Measurements from ENCODE around the gene MPG.

MPG gene

GRCh38 chr16:130533-131173, 52.6 kb downstream of the MPG start:
- TF ChIP-seq, protein P1, sequence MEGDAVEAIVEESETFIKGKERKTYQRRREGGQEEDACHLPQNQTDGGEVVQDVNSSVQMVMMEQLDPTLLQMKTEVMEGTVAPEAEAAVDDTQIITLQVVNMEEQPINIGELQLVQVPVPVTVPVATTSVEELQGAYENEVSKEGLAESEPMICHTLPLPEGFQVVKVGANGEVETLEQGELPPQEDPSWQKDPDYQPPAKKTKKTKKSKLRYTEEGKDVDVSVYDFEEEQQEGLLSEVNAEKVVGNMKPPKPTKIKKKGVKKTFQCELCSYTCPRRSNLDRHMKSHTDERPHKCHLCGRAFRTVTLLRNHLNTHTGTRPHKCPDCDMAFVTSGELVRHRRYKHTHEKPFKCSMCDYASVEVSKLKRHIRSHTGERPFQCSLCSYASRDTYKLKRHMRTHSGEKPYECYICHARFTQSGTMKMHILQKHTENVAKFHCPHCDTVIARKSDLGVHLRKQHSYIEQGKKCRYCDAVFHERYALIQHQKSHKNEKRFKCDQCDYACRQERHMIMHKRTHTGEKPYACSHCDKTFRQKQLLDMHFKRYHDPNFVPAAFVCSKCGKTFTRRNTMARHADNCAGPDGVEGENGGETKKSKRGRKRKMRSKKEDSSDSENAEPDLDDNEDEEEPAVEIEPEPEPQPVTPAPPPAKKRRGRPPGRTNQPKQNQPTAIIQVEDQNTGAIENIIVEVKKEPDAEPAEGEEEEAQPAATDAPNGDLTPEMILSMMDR (IDR thresholded peaks at IDR 0.05; ENCODE audit: low read length, missing control alignments), result no peak
- no peak overlapping the region for H3K4me3 ChIP-seq (replicated peaks; ENCODE audit: low read depth, low read length)
- DNase-seq (ENCODE audit: low read depth), result no peak

- no peak overlapping the region for H3K4me3 ChIP-seq (replicated peaks; ENCODE audit: low read depth, low read length)
- no peak for DNase-seq (ENCODE audit: low read depth)
- TF ChIP-seq, protein P1 (IDR thresholded peaks at IDR 0.05; ENCODE audit: low read length, missing control alignments), result no peak
Observed at GRCh38 chr16:132120-132519, 54.1 kb downstream of the MPG start.

GRCh38 chr16:133716-134115, 55.7 kb downstream of the MPG start:
- TF ChIP-seq, protein P1 (IDR thresholded peaks at IDR 0.05; ENCODE audit: low read length, missing control alignments), result no peak
- H3K4me3 ChIP-seq (replicated peaks; ENCODE audit: low read depth, low read length), result no peak overlapping the region
- DNase-seq (ENCODE audit: low read depth), result no peak
